Brain microvascular endothelial cell (primary cell): ENCODE results near the gene NRCAM.

Source experiments
- DNase-seq: peaks from one replicate; pipeline ENCODE4 v3.0.0-alpha.2; 2020
- H3K27ac ChIP-seq: fragments of 250-450 bp; sonication (Bioruptor Pico); 2 replicates; pipeline ENCODE4 v1.5.1; 2020; ENCODE audit warnings: mild to moderate bottlenecking, moderate library complexity
- H3K27me3 ChIP-seq: fragments of 250-450 bp; sonication (Bioruptor Pico); replicated peaks from 2 replicates; pipeline ENCODE4 v1.5.1; 2020; ENCODE audit warnings: mild to moderate bottlenecking
- H3K36me3 ChIP-seq: fragments of 250-450 bp; sonication (Bioruptor Pico); replicated peaks from 2 replicates; pipeline ENCODE4 v1.5.1; 2020; ENCODE audit warnings: mild to moderate bottlenecking
- H3K4me3 ChIP-seq: 2 replicates; pipeline ENCODE4 v1.5.1; 2011; ENCODE audit warnings: low read depth, mild to moderate bottlenecking, control low read depth, low read length, moderate library complexity
- in situ Hi-C: cut with HindIII; loops from 2 replicates; pipeline ENCODE4 v1.10.0; 2017; ENCODE audit warnings: low sequenced_read_pairs, low pct_ligation_motif_present
- TF ChIP-seq, protein P1 (sequence below): IDR thresholded peaks from 2 replicates; pipeline ENCODE4 v1.5.1; 2011; ENCODE audit warnings: low read depth, mild to moderate bottlenecking, moderate library complexity, low read length, control low read depth, inconsistent platforms; ENCODE audit errors: missing control alignments

Gene NRCAM

GRCh38 chr7:108308276-108308675 lies 148.0 kb downstream of the NRCAM start:
- no peaks in the 10 kb centered on the region for H3K27me3 ChIP-seq
- TF ChIP-seq, protein P1, sequence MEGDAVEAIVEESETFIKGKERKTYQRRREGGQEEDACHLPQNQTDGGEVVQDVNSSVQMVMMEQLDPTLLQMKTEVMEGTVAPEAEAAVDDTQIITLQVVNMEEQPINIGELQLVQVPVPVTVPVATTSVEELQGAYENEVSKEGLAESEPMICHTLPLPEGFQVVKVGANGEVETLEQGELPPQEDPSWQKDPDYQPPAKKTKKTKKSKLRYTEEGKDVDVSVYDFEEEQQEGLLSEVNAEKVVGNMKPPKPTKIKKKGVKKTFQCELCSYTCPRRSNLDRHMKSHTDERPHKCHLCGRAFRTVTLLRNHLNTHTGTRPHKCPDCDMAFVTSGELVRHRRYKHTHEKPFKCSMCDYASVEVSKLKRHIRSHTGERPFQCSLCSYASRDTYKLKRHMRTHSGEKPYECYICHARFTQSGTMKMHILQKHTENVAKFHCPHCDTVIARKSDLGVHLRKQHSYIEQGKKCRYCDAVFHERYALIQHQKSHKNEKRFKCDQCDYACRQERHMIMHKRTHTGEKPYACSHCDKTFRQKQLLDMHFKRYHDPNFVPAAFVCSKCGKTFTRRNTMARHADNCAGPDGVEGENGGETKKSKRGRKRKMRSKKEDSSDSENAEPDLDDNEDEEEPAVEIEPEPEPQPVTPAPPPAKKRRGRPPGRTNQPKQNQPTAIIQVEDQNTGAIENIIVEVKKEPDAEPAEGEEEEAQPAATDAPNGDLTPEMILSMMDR, result no peak
- in situ Hi-C loops, result no loop called here
- peak overlapping the region; percentile 86 for H3K27ac ChIP-seq
- DNase-seq, result no peak
- no peak overlapping the region for H3K4me3 ChIP-seq
- H3K36me3 ChIP-seq, result no peaks in the 10 kb centered on the region

GRCh38 chr7:108307595-108307994 lies 148.6 kb downstream of the NRCAM start:
- Histone ChIP-seq H3K4me3 (no peak overlapping the region), H3K36me3 (no peaks in the 10 kb centered on the region), H3K27ac (peak overlapping the region; percentile 86), H3K27me3 (no peaks in the 10 kb centered on the region)
- TF ChIP-seq, protein P1, result peak; percentile 8
- in situ Hi-C loops, result no loop called here
- DNase-seq, result no peak

DNA sequence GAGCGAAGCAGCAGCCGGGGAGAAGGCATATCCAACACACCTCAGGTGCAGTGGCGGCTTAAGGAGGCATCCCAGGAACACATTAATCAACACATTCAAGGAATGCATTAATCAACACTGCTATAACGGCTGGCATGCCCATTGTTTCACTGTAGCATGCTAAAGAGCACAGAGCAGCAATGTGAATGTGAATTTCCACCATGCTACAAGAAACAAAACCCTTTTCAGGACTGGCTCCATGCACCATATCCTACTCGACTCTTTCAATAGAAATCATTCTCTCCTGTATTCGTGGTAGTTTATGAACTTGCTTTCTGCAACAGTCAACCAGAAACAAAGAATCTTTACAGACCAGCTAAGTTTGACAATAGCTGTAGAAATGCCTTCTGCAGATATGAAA lies 149.0 kb downstream of the NRCAM start:
- DNase-seq, result no peak
- Histone ChIP-seq H3K27me3 (no peaks in the 10 kb centered on the region), H3K4me3 (no peak overlapping the region), H3K27ac (no peak overlapping the region), H3K36me3 (no peaks in the 10 kb centered on the region)
- TF ChIP-seq, protein P1, result no peak
- in situ Hi-C loops, result no loop called here

GRCh38 chr7:108303332-108303731 lies 152.9 kb downstream of the NRCAM start:
- in situ Hi-C loops, result no loop called here
- H3K27ac ChIP-seq, result no peak overlapping the region
- DNase-seq, result no peak
- H3K27me3 ChIP-seq, result no peaks in the 10 kb centered on the region
- TF ChIP-seq, protein P1, result no peak
- no peak overlapping the region for H3K4me3 ChIP-seq
- no peaks in the 10 kb centered on the region for H3K36me3 ChIP-seq

DNA sequence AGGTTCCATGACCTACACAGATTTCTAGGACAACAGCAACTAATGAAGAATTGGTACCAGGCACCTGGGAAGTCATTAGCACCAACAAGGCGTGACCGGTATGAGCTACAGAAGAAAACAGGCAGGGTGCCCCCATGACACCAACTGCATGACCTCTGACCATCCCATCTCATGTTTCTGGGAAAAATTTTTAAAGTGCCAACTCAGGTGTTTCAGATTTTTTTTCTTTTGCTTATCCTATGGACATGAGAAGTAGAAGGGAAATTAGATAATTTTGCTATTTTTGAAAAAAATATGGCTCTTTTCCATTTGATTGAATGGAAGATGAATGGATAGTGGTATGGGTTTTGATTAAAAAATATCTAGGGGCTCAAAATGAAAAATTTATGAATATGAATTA lies 154.8 kb downstream of the NRCAM start:
- no peaks in the 10 kb centered on the region for H3K36me3 ChIP-seq
- H3K27ac ChIP-seq, result no peak overlapping the region
- no peaks in the 10 kb centered on the region for H3K27me3 ChIP-seq
- DNase-seq, result no peak
- no peak overlapping the region for H3K4me3 ChIP-seq
- TF ChIP-seq, protein P1, result no peak
- in situ Hi-C loops, result no loop called here

GRCh38 chr7:108299251-108299973 lies 156.8 kb downstream of the NRCAM start:
- no peak overlapping the region for H3K4me3 ChIP-seq
- in situ Hi-C loops, result no loop called here
- no peak overlapping the region for H3K27ac ChIP-seq
- no peaks in the 10 kb centered on the region for H3K36me3 ChIP-seq
- DNase-seq, result peak; percentile 61
- TF ChIP-seq, protein P1, result no peak
- H3K27me3 ChIP-seq, result no peaks in the 10 kb centered on the region
